ENCODE data around the gene DOCK1. TPM values are rescaled to one million over a fixed set of nuclear protein-coding genes. Genes with fewer than 3 reads are reported as not detected.
"Not testable (repeated sequence)": the region's sequence is repeated elsewhere in the genome, so short reads cannot be mapped to it uniquely, and the experiment has no call there.

DOCK1 gene
- total RNA-seq, 1 experiment from 2014 or later: 60.4 TPM

GRCh38 chr10:126937026-126937425, 31.8 kb downstream of the DOCK1 start:
- no peaks in the 10 kb centered on the region for H3K27me3 ChIP-seq (replicated peaks)
- H3K4me3 ChIP-seq: no peak overlapping the region
- peaks cover 7% of the 10 kb centered on the region for H3K4me1 ChIP-seq (replicated peaks)
- no peak for DNase-seq (ENCODE audit: low read depth in 1 of 2, low spot score in 2 of 2)
- H3K27ac ChIP-seq: no peak overlapping the region
- peaks cover 2% of the 10 kb centered on the region for H3K36me3 ChIP-seq
- no peaks in the 10 kb centered on the region for H3K9me3 ChIP-seq (replicated peaks)

- not testable (repeated sequence) for H3K27ac ChIP-seq; H3K4me1 ChIP-seq (replicated peaks); H3K27me3 ChIP-seq (replicated peaks); DNase-seq (ENCODE audit: low read depth in 1 of 2, low spot score in 2 of 2); H3K9me3 ChIP-seq (replicated peaks); H3K4me3 ChIP-seq; H3K36me3 ChIP-seq
Observed at GRCh38 chr10:126938121-126938520, 32.9 kb downstream of the DOCK1 start.

GRCh38 chr10:126939706-126940105, 34.5 kb downstream of the DOCK1 start:
- H3K27ac ChIP-seq: no peak overlapping the region
- no peak for DNase-seq (ENCODE audit: low read depth in 1 of 2, low spot score in 2 of 2)
- no peak overlapping the region for H3K4me3 ChIP-seq
- peaks cover 7% of the 10 kb centered on the region for H3K4me1 ChIP-seq (replicated peaks)
- H3K27me3 ChIP-seq (replicated peaks): no peaks in the 10 kb centered on the region
- no peaks in the 10 kb centered on the region for H3K9me3 ChIP-seq (replicated peaks)
- no peaks in the 10 kb centered on the region; the same call in none of the 2 replicates for H3K36me3 ChIP-seq

- Histone ChIP-seq H3K4me1 (replicated peaks) (no peaks in the 10 kb centered on the region), H3K4me3 (no peak overlapping the region)
Observed at GRCh38 chr10:126940670-126941310, 35.6 kb downstream of the DOCK1 start.

GRCh38 chr10:126944191-126944590, 39.0 kb downstream of the DOCK1 start:
- no peaks in the 10 kb centered on the region for H3K4me1 ChIP-seq (replicated peaks)
- no peak overlapping the region for H3K27ac ChIP-seq
- H3K27me3 ChIP-seq (replicated peaks): no peaks in the 10 kb centered on the region
- H3K9me3 ChIP-seq (replicated peaks): no peaks in the 10 kb centered on the region
- H3K36me3 ChIP-seq: peaks cover 3% of the 10 kb centered on the region
- DNase-seq (ENCODE audit: low read depth in 1 of 2, low spot score in 2 of 2): no peak
- no peak overlapping the region for H3K4me3 ChIP-seq

More at GRCh38 chr10:126940670-126941310, 35.6 kb downstream of the DOCK1 start:
- H3K9me3 ChIP-seq (replicated peaks): no peaks in the 10 kb centered on the region
- no peak overlapping the region for H3K27ac ChIP-seq
- no peak for DNase-seq (ENCODE audit: low read depth in 1 of 2, low spot score in 2 of 2)
- H3K36me3 ChIP-seq: no peaks in the 10 kb centered on the region; the same call in none of the 2 replicates
- H3K27me3 ChIP-seq (replicated peaks): no peaks in the 10 kb centered on the region

- DNase-seq (ENCODE audit: low read depth in 1 of 2, low spot score in 2 of 2): no peak
- H3K4me1 ChIP-seq (replicated peaks): no peaks in the 10 kb centered on the region
- H3K9me3 ChIP-seq (replicated peaks): peaks cover under 1% of the 10 kb centered on the region; the same call in 1 of the 2 replicates
- no peak overlapping the region for H3K27ac ChIP-seq
- no peak overlapping the region for H3K4me3 ChIP-seq
- peaks cover 3% of the 10 kb centered on the region for H3K36me3 ChIP-seq
- no peaks in the 10 kb centered on the region for H3K27me3 ChIP-seq (replicated peaks)
Observed at GRCh38 chr10:126945351-126946030, 40.3 kb downstream of the DOCK1 start.

GRCh38 chr10:126946746-126947145, 41.5 kb downstream of the DOCK1 start:
- no peaks in the 10 kb centered on the region for H3K27me3 ChIP-seq (replicated peaks)
- H3K27ac ChIP-seq: no peak overlapping the region
- peaks cover 9% of the 10 kb centered on the region; the same call in 1 of the 2 replicates for H3K9me3 ChIP-seq (replicated peaks)
- H3K36me3 ChIP-seq: peaks cover 3% of the 10 kb centered on the region; the same call in 1 of the 2 replicates
- no peaks in the 10 kb centered on the region for H3K4me1 ChIP-seq (replicated peaks)
- no peak for DNase-seq (ENCODE audit: low read depth in 1 of 2, low spot score in 2 of 2)
- H3K4me3 ChIP-seq: no peak overlapping the region

DNA sequence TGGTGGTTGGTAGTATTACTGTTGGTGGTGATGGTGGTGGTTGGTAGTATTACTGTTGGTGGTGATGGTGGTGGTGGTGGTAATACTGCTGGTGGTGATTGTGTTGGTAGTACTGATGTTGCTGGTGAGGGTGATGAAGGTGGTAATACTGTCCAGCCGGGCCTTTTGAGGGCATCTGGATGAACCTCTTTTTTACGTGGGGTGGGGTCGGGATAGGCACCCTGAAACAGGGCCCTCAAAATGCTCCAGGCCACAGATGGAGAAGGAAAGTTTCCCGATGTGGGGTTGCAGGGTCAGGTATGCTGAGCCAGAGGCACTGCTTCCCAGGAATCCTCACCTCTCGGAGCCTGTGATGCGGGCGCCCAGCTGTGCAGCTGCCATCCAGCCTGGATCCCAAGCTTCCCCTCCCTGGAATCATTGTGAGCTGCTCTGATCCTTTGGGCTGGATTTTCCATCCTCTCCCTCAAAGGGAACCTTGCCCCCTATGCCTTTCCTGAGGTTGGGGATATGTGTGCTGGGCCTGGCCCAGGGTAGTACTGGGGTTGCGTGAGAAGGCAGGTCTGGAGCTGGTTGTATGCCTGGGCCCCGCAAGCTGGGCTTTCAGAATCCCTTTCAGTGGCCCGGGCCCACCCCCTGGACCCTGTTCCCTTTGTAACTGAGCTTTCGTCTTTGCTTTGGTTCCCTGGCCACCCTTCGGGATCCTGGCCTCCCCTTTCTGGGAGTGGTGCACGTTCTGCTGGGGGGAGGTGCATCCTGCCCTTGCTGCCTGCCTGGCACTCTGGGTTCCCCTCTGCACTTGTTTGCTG, 43.3 kb downstream of the DOCK1 start:
- Histone ChIP-seq H3K9me3 (replicated peaks) (peaks cover 9% of the 10 kb centered on the region; the same call in 1 of the 2 replicates), H3K27ac (no peak overlapping the region), H3K4me3 (no peak overlapping the region), H3K27me3 (replicated peaks) (no peaks in the 10 kb centered on the region), H3K4me1 (replicated peaks) (no peaks in the 10 kb centered on the region), H3K36me3 (peaks cover 3% of the 10 kb centered on the region; the same call in 1 of the 2 replicates)
- DNase-seq (ENCODE audit: low read depth in 1 of 2, low spot score in 2 of 2): no peak

GRCh38 chr10:126949161-126949503, 43.9 kb downstream of the DOCK1 start:
- no peak for DNase-seq (ENCODE audit: low read depth in 1 of 2, low spot score in 2 of 2)
- Histone ChIP-seq H3K36me3 (peaks cover 3% of the 10 kb centered on the region; the same call in 1 of the 2 replicates), H3K4me1 (replicated peaks) (no peaks in the 10 kb centered on the region), H3K27ac (no peak overlapping the region), H3K4me3 (no peak overlapping the region), H3K9me3 (replicated peaks) (peaks cover 9% of the 10 kb centered on the region; the same call in 1 of the 2 replicates), H3K27me3 (replicated peaks) (no peaks in the 10 kb centered on the region)

DNA sequence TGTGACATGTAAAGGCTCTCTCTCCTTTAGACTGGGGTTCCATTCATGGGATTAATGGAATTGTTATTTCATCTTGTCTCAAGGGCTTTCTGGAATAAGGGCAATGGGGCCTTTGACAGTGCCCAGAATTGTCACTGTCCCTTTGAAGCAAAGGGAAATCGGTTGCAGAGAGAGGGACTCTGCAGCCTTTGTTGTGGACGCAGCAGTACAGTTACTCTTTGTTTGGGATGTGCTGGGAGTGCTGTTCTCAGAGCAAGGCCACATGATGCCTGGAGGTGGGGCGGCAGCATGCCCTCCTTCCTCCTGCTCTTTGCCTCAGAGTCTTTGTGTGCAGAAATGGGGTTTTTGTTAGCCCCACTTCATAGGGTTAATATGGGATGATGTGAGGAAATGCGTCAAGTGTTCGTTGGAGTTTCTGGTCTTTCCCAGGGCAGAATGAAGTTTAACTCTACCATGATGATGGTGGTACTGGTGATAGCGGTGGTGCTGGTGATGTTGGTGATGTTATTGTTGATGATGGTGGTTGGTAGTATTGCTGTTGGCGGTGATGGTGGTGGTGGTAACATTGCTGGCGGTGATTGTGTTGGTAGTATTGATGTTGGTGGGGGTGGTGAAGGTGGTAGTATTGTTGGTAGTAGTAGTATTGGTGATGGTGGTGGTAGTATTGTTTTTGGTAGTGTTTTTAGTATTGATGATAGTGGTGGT, 45.3 kb downstream of the DOCK1 start:
- Histone ChIP-seq H3K27me3 (replicated peaks) (no peaks in the 10 kb centered on the region), H3K4me3 (no peak overlapping the region), H3K9me3 (replicated peaks) (peaks cover 9% of the 10 kb centered on the region; the same call in 1 of the 2 replicates), H3K4me1 (replicated peaks) (no peaks in the 10 kb centered on the region), H3K36me3 (peaks cover 6% of the 10 kb centered on the region; the same call in 1 of the 2 replicates), H3K27ac (no peak overlapping the region)
- DNase-seq (ENCODE audit: low read depth in 1 of 2, low spot score in 2 of 2): no peak

- no peak for DNase-seq (ENCODE audit: low read depth in 1 of 2, low spot score in 2 of 2)
- Histone ChIP-seq H3K27me3 (replicated peaks) (no peaks in the 10 kb centered on the region), H3K27ac (no peak overlapping the region), H3K4me1 (replicated peaks) (no peaks in the 10 kb centered on the region), H3K9me3 (replicated peaks) (peaks cover 9% of the 10 kb centered on the region; the same call in 1 of the 2 replicates), H3K4me3 (no peak overlapping the region), H3K36me3 (peaks cover 8% of the 10 kb centered on the region)
Observed at GRCh38 chr10:126953886-126954285, 48.7 kb downstream of the DOCK1 start.

GRCh38 chr10:126955396-126955795, 50.2 kb downstream of the DOCK1 start:
- H3K4me3 ChIP-seq: no peak overlapping the region
- H3K9me3 ChIP-seq (replicated peaks): peaks cover 9% of the 10 kb centered on the region; the same call in 1 of the 2 replicates

DNA sequence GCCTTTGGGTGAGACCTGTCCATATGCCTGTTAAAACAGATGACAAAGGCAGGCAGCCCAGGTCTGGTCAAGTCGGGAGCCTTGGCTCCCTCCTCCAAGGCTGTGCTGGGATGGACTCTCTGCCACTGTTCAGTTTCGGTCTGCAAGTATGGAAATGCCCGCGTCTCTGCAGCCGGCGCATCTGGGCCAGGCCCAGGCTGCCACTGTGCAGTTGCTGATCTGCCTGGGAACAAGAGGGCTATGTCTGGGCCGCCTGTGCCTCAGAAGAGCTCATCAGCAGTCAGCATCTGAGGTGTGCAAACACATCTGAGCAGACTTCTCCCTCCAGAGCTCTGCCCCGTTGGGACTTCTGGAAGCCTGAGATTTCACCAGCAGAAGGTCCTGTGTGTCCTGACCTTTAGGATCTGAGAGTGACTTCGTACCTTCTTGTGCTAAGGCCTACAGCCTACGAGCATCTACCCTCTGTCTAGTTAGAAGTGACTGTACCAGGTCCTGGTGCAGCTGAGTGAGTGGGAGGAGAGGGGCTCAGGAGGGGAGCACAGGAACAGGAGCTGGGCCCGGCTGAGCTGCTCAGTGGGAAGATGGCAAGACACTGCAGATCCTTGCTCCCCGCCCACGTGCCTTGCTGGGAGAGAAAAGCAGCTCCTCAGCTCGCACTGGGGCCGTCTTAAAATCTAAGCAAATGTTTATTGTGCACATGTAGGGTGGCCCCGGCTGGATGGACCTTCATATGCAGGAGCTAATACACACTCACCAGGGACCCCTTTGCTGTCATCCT, 50.9 kb downstream of the DOCK1 start:
- H3K27me3 ChIP-seq (replicated peaks): no peaks in the 10 kb centered on the region
- no peak for DNase-seq (ENCODE audit: low read depth in 1 of 2, low spot score in 2 of 2)
- H3K4me1 ChIP-seq (replicated peaks): no peaks in the 10 kb centered on the region
- no peak overlapping the region for H3K27ac ChIP-seq
- H3K9me3 ChIP-seq (replicated peaks): peaks cover 3% of the 10 kb centered on the region; the same call in 1 of the 2 replicates
- peaks cover 8% of the 10 kb centered on the region for H3K36me3 ChIP-seq
- H3K4me3 ChIP-seq: no peak overlapping the region

More at GRCh38 chr10:126955396-126955795, 50.2 kb downstream of the DOCK1 start:
- H3K27me3 ChIP-seq (replicated peaks): no peaks in the 10 kb centered on the region
- H3K4me1 ChIP-seq (replicated peaks): no peaks in the 10 kb centered on the region
- no peak overlapping the region for H3K27ac ChIP-seq
- peaks cover 8% of the 10 kb centered on the region for H3K36me3 ChIP-seq
- DNase-seq (ENCODE audit: low read depth in 1 of 2, low spot score in 2 of 2): no peak
